GM12872 (cell line): ENCODE data around the gene HDAC7.

Experiments used
- TF ChIP-seq, protein P1 (sequence below): IDR thresholded peaks from 3 replicates; pipeline ENCODE4 v1.5.1; 2011; ENCODE audit warnings: low read depth, mild to moderate bottlenecking, low read length, moderate library complexity; ENCODE audit not compliant: insufficient read depth

The HDAC7 gene

GRCh38 chr12:47819896-47820630 lies at the start of gene HDAC7:
Gene HDAC7, minus strand, starts transcription at chr12:47819903. Its CDS starts 118 bp downstream, at chr12:47819785.
- TF ChIP-seq, protein P1, sequence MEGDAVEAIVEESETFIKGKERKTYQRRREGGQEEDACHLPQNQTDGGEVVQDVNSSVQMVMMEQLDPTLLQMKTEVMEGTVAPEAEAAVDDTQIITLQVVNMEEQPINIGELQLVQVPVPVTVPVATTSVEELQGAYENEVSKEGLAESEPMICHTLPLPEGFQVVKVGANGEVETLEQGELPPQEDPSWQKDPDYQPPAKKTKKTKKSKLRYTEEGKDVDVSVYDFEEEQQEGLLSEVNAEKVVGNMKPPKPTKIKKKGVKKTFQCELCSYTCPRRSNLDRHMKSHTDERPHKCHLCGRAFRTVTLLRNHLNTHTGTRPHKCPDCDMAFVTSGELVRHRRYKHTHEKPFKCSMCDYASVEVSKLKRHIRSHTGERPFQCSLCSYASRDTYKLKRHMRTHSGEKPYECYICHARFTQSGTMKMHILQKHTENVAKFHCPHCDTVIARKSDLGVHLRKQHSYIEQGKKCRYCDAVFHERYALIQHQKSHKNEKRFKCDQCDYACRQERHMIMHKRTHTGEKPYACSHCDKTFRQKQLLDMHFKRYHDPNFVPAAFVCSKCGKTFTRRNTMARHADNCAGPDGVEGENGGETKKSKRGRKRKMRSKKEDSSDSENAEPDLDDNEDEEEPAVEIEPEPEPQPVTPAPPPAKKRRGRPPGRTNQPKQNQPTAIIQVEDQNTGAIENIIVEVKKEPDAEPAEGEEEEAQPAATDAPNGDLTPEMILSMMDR: no peak

- TF ChIP-seq, protein P1: no peak
Observed at GRCh38 chr12:47868552-47869031, 48.9 kb upstream of the HDAC7 start.

- TF ChIP-seq, protein P1: no peak
Observed at GRCh38 chr12:47868041-47868440, 48.3 kb upstream of the HDAC7 start.

- TF ChIP-seq, protein P1: no peak
Observed at GRCh38 chr12:47867495-47867941, 47.8 kb upstream of the HDAC7 start.

DNA sequence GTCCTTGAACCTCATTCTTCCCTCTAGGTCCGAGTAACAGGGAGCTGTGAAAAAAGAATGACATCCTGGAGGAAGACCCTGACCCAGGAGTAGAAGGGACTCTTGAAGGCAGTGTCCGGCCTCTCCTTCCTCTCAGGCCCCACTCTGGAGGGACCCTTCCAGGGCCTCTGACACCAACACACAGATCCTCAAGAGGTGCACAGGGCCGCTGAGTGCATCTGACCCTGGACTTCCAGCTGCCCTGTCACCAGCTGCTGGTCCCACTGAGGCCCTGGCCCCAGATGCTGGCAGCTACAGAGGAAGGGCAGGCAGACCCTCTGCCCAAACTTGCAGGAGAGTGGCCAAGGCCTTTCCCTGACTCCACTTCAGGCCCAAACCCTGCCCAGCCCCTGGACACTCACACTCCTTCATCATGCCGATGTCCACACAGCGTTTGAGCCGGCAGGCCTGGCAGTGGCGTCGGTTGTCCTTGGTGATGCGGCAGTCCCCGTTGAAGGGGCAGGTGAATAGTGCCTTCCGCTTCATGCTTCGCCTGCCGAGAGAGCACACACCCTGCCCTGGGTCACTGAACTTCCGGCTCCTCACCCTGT lies 45.0 kb upstream of the HDAC7 start:
- TF ChIP-seq, protein P1: no peak

DNA sequence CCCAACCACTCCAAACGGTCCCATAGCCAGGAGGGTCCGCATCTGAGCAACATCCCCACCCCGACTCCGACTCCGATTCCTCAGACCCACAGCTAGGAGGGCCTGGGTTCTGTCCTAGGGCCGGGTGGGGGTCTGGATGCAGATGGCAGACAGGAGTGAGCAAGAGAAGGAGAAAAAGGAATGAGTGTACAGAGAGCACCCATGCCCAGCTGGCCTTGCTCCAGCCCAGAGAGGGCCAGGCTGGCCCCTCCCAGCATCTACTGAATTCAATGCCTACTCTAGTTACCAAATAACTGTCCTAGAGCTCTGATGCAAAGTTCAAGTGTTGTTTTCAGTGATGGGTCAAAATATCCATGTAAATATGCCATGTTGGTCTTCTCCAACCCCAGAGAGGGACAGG lies 44.3 kb upstream of the HDAC7 start:
- TF ChIP-seq, protein P1: no peak

DNA sequence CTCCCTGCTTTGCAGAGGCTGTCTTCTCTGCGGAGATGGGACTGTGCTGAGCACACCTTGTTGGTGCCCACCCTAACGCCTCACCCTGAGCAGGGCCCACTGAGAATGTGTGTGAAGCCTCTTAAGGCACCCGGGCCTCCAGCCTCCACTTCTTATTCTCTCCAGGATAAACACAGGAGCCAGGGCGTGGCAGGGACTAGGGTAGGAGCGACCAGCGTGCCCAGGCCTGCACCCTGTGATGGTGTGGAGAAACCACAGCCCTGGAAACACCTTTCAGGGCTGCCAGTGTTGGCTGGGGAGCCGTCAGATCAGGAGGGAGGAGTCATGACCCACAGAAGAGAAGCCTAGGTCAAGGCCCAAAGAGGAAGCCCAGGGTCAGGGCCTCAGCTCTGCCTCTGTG lies 43.8 kb upstream of the HDAC7 start:
- TF ChIP-seq, protein P1: no peak
